RCC 7860 (cell line): Measurements from ENCODE around the gene SATL1.
"Not testable (repeated sequence)": the region's sequence is repeated elsewhere in the genome, so short reads cannot be mapped to it uniquely, and the experiment has no call there.

Source experiments
- DNase-seq: peaks from one replicate; pipeline ENCODE4 v3.0.0-alpha.2; 2015; ENCODE audit warnings: low spot score
- FAIRE-seq: peaks from 2 replicates; lab custom pipeline; 2012; peaks lifted over from hg19 to GRCh38; lab: Jason Lieb, UNC

The SATL1 gene, protein sequence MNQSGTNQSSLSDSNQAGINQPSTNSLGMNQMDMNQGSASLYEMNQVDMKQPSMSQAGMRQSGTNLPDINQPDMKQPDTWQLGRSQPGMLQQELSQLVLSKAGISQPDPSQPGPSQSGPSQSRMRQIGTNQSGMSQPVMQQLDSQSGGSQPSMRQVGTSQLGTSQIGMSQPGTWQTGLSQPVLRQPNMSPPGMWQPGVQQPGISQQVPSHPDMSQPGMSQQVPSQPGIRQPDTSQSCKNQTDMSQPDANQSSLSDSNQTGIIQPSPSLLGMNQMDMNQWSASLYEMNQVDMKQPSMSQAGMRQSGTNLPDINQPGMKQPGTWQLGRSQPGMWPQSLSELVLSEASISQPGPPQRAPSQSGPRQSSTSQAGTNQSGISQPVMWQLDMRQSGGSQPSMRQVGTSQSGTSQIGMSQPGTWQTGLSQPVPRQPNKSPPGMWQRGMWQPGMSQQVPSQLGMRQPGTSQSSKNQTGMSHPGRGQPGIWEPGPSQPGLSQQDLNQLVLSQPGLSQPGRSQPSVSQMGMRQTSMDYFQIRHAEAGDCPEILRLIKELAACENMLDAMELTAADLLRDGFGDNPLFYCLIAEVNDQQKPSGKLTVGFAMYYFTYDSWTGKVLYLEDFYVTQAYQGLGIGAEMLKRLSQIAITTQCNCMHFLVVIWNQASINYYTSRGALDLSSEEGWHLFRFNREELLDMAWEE

DNA sequence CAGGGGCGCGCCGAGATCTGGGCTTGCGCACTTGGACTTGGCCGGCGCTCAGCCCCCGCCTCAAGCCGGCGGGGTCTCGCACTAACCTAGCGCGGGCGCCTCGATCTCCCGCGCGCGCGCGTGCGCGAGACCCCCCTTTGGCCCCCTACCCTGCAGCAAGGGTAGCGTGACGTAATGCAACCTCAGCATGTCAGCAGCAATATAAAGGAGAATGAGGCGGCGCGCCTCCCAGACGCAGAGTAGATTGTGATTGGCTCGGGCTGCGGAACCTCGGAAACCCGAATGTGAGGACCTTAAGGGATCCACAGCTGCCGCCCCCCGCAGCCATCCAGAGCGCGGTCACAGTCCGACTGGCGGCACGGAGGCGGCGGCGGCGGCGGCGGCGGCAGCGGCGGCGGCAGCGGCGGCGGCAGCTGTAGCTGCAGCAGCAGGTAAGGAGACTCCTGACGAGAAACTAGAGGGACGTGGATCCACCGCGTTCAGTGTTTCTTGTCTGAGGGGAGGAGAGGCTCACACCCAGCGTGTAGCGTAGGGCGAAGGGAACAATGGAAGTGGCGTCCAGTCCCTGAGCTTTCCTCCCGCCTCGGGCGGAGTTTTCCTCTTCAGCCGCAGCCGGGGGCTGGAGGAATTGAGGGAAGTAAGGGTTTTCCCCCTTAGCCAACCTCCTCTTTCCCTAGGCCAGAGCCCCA lies at the start of gene SATL1, which contains the start of gene ZNF711:
SATL1 (minus strand) TSS at position 19 of the 689 bp plus-strand sequence. CDS start 134,811 bp downstream, outside the sequence.
ZNF711 (plus strand) TSS at position 231 of the 689 bp plus-strand sequence. CDS start 3,582 bp downstream, outside the sequence.
- FAIRE-seq (no peak), DNase-seq (no peak)

DNA sequence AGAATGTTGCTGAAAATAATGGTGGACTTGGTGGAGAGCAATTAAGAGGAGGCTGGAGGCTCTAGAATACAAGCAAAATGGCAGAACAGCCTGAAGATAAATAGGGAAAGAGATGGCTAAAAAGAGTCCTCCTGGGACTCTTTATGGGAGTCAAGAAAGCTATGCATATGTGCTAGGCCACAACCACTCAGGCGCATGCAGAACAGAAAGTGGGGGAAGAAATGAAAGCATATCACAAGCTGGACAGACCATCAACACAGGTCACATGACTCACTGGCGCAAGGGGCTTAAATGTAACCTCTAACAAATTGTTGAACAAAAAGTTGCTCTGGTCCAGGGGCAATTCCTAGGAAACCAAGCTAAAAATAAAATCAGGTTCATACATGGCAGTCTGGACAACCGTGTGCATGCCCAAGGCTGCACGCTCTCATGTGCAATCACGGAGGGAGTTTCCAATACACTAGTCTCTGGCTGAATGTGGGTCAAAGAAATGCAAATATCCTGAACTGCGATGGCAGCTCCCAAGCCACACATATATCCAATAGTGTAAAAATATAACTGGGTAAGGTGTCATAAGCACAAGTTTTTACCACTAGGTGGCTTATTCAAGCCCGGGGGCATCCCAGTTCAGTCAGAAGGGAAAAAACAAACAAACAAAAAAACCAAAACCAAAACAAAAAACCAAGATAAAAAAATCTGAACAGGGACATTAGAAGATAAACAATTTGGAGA lies 45.6 kb upstream of the SATL1 start:
- no peak for FAIRE-seq
- no peak for DNase-seq

- not testable (repeated sequence) for DNase-seq, FAIRE-seq
These were observed 41.7 kb upstream of the SATL1 start for GRCh38 chrX:85285286-85285685.

- FAIRE-seq (no peak), DNase-seq (no peak)
These were observed 1.1 kb upstream of the SATL1 start for GRCh38 chrX:85244450-85245211.

DNA sequence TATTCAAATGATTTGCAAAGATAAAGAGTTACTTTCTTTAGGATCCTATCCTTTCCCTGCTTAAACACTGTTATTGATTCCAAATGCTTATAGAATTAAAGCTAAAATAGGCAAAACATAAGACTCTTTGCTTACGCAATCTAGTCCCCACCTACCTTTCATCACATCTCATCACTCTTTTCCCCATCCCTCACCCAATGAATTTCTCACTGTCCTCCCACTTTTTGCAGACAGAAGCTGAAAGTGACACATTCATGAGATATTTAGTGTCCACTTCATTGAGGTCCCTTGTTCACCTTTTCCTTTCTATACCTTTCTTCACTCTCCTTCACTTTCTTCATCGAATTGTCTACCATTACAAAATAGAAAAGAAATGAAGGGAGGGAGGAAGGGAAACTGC lies 424 bp downstream of the SATL1 start:
- DNase-seq (no peak), FAIRE-seq (no peak)

DNA sequence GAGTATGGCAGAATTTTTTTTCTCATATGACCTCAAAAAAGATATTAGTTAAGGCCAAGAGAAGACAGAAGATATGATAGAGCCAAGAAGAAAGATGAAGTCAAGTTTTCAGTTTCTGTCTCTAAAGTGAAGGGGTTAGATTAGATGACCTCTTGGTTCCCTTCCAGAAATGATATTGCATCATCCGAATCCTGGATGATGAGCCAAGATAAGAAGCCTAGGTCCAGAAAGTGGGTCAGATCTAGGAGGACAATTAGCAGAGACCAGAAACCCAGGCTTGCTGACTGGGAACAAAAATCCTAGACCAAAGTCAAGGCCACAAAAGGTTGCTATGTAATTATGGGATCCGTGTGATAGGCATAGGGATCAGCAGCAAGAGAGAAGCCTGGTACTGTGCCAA lies 20.2 kb downstream of the SATL1 start:
- DNase-seq, result no peak
- FAIRE-seq, result no peak

DNA sequence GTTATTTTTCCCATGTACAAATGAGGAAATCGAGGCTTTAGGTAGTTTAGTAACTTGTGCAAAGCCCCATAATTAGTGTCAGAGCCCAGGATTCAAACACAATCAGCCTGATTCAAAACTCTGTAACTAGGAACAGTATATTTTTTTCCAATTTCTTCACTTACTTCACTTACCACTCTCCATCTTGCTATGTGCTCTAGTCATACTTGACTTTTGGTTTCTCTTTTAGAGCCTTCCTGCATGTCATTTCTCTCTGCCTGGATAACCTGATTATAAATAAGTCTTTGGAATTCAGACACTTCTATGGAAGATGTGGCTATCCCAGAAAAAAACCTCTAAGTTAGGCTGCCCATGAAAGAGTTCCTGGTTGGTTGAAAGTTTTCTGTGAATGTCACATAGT lies 22.2 kb downstream of the SATL1 start:
- DNase-seq (no peak), FAIRE-seq (no peak)

DNA sequence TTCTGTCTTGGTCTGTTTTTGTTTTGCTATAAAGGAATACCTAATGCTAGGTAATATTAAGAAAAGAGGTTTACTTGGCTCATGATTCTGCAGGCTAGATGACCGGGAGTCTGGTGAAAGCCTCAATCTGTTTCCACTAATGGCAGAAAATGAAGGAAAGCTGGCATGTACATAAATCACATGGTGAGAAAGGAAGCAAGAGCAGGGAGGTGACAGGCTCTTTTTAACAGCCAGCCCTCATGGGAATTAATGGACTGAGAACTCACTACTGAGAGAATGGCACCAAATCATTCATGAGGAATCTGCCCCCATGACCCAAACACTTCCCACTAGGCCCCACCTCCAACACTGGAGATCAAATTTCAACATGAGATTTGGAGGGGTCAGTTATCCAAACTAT lies 27.6 kb downstream of the SATL1 start:
- no peak for FAIRE-seq
- no peak for DNase-seq

DNA sequence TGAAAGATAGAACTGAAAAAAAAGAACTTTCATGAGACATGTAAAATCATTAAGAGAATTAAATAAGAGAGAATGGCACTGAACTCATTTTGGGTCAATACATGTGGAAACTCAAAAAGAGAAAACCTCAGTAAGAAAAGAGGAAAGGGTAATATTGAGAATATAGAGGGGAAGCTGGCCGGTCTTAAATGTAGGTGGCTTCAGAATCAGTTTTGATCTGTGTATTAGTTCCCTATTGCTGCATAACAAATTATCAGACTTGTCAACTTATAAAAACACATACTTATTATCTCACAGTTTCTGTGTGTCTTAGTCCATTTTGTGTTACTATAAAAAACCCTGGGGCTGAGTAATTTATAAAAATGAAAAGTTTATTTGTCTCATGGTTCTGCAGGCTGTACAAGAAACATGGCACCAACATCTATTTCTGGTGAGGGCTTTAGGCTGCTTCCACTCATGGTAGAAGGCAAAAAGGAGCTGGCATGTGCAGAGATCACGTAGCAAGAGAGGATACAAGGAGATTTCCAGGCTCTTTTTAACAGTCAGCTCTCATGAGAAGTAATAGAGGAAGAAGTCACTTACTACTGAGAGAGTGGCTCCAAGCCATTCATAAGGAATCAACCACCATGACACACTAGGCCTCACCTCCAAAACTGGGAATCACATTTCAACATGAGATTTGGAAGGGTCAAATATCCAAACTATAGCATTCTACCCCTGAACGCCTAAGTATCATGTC lies 29.6 kb downstream of the SATL1 start:
- FAIRE-seq, result no peak
- no peak for DNase-seq

- DNase-seq, result no peak
- no peak for FAIRE-seq
These were observed 40.1 kb downstream of the SATL1 start for GRCh38 chrX:85203461-85203970.

DNA sequence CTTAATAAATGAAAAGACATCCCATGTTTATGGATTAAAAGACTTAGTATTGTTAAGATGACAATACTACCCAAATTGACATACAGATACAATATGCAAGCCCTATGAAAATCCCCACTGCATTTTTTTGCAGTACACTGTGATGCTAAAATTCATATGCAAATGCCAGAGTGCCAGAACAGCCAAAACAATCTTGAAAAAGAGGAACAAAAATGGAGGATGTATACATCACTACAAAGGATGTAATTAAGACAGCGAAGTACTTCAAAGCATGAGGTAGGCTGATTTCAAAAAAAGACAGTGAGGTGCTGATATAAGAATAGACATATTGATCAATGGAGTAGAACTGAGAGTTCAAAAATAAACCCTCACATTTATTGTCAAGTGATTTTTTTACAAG lies 47.3 kb downstream of the SATL1 start:
- FAIRE-seq, result no peak
- no peak for DNase-seq

DNA sequence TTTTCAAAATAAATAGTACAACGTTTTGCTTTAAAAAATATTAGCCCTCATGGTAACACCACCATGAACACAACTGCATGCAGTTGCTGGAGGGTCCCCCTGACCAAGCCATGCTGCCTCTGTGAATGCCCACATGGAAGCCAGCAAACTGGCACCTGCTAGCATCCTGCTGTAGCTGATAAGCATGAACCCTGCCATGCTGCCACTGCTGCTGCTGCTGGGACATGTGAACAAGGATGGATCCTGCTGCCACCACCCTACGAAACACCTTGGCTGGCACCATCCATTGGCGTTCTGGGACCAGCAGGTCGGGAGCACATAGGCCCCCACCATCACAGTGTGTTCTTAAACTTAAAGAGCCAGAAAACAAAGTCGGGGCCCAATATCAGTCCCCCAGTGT lies 83.9 kb downstream of the SATL1 start:
- no peak for FAIRE-seq
- DNase-seq, result no peak

DNA sequence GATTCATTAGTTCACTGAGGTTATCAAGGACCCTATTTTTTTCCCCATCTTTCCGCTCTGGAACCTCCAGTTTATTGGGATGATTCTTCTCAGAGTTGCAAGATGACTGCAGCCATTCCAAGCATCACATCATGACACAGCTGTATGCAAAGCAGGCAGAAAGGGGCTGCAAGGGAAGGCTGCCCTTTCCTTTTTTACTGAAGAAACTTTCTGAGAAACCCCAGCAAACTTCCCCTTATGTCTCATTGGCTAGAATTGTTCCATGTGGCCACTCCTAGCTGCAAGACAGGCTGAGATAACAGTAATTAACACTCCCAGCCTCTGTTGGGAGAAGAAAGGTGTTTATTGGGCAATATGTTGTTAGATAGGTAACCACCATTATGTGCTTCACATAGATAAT lies 102.6 kb downstream of the SATL1 start:
- FAIRE-seq (no peak), DNase-seq (no peak)

DNA sequence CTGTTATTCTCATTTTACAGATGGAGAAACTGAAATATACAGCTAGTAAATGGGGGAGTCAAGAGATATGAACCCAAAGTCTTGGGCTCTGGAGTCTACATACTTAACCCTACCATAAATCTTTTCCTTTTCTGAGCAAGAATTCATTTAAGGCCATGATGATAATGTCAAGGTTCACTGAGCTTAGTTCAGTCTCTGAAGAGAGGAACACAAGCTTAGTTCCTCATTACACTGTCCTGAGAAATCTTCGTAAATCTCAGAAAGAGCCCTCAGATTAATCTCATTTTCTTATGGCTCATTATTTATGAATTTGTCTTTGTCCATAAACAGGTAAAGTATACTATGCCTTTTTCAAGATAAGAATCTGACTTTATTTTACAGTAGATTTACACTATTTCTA lies 104.2 kb downstream of the SATL1 start:
- no peak for FAIRE-seq
- DNase-seq, result no peak

GRCh38 chrX:85136409-85136808 lies 107.2 kb downstream of the SATL1 start:
- DNase-seq (no peak), FAIRE-seq (no peak)

DNA sequence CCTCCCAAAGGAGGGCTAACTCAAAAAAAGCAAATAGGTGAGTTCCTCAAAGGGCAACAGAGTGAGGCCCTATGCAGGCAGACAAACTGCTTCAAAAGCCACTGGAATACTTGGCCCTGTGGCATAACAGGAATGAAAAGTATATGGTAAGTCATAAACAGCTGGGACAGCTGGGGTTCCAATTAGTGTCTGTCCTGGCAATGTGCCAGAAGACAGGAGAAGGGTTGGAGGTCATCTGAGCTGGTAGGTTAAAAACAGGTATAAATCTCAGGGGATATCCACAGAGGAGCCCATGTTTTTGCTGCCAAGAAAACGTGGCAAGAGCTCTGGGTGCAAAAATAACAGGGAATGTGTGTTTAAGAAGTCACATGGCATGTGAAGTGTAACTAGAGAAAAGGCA lies 128.3 kb downstream of the SATL1 start:
- no peak for DNase-seq
- FAIRE-seq, result no peak

DNA sequence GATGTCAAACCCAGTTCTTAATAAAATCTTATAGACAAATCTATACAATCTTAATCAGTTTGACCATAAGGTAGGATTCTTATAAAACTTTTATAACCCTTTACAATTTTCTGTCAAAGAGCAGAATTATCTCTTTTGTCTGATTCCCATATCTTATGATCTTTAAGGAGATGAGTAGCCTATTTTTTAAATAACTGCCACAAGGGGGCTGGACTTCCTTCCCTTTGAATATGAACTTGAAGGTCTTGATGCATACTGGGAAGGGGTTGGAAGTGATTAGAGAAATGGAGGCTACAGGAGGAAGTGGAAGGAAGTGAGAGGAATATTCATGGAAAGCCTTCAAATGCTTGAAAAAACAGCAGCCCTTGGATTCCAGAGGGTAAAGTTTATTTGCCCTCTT lies 128.8 kb downstream of the SATL1 start:
- no peak for FAIRE-seq
- no peak for DNase-seq

DNA sequence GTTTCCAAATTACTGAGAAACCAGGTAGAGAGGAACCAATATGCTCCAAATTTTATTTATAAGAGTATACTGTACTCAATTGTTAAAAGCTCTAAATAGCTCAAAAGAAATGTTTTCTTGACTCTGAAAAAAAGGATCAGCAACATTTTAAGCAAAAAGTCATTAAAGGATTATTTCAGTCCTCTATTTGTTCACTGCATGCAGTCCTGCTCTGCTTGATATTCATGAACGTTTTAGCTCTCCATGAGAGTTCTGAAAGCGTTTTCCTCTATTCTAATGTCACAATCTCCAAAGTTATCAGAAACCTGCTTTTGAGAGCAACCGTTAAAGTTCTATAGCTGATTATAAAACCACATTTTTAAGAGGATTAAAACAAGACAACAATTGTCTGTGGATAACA lies 129.4 kb downstream of the SATL1 start:
- FAIRE-seq (no peak), DNase-seq (no peak)

DNA sequence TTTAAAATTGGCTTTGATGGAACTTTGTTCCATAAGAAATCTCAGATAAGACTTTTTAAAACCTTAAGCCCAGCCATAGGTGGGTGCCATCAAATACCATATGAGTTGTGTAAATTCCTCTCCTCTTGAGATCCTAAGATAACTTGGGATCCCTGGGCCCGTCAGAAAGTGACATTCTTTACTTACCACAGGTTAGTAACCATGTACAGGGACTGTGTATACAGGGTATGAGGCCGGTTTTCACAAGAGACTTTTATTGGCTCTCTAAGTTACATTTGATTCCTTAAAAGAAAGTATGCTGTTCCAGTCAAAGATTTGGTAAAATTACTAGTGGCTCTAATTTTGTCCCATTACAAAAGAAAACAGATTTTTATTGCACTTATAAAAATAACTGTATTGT lies 129.8 kb downstream of the SATL1 start:
- DNase-seq (no peak), FAIRE-seq (no peak)
